NCI-H446 (cell line): ENCODE data around the gene NPAS1.

Source experiments
- DNase-seq, 2 experiments: peaks; one replicate each; lab custom pipeline; 2025; lab: John Stamatoyannopoulos, UW

Gene NPAS1

GRCh38 chr19:47081095-47081494, 61.5 kb downstream of the NPAS1 start:
- no peak for DNase-seq

GRCh38 chr19:47082493-47082892, 62.9 kb downstream of the NPAS1 start:
- no peak for DNase-seq

GRCh38 chr19:47084879-47085439, 65.3 kb downstream of the NPAS1 start:
- no peak for DNase-seq

- DNase-seq: no peak
These were observed 66.6 kb downstream of the NPAS1 start for GRCh38 chr19:47086280-47086679.

- DNase-seq: no peak
These were observed 70.2 kb downstream of the NPAS1 start for GRCh38 chr19:47089767-47090350.

- DNase-seq: no peak
These were observed 73.6 kb downstream of the NPAS1 start for GRCh38 chr19:47093254-47093653.

- DNase-seq: no peak
These were observed 74.2 kb downstream of the NPAS1 start for GRCh38 chr19:47093841-47094240.

GRCh38 chr19:47094557-47095475, 75.2 kb downstream of the NPAS1 start:
- DNase-seq: no peak
